Activated T-cell treated with anti-CD3 and anti-CD28 coated beads for 48 hours (primary cell): ENCODE results near the gene HOXA4.
A peak's percentile ranks its signal among the peaks of the same experiment; 100 is the strongest.

Experiments used
- DNase-seq: peaks from one replicate; pipeline ENCODE4 v3.0.0-alpha.2; 2020; ENCODE audit warnings: low read depth

Gene HOXA4

GRCh38 chr7:27158436-27159265, 28.1 kb upstream of the HOXA4 start:
- no peak for DNase-seq

GRCh38 chr7:27157702-27158431, 27.3 kb upstream of the HOXA4 start:
- no peak for DNase-seq

- DNase-seq, result no peak
These were observed 26.6 kb upstream of the HOXA4 start for GRCh38 chr7:27156916-27157701.

GRCh38 chr7:27156508-27156898, 25.9 kb upstream of the HOXA4 start, which contains the start of gene HOXA7:
Gene HOXA7, minus strand, starts transcription at chr7:27156675. Its CDS starts 130 bp downstream, at chr7:27156545.
- DNase-seq, result no peak

GRCh38 chr7:27155816-27156507, 25.4 kb upstream of the HOXA4 start:
- DNase-seq, result no peak

DNA sequence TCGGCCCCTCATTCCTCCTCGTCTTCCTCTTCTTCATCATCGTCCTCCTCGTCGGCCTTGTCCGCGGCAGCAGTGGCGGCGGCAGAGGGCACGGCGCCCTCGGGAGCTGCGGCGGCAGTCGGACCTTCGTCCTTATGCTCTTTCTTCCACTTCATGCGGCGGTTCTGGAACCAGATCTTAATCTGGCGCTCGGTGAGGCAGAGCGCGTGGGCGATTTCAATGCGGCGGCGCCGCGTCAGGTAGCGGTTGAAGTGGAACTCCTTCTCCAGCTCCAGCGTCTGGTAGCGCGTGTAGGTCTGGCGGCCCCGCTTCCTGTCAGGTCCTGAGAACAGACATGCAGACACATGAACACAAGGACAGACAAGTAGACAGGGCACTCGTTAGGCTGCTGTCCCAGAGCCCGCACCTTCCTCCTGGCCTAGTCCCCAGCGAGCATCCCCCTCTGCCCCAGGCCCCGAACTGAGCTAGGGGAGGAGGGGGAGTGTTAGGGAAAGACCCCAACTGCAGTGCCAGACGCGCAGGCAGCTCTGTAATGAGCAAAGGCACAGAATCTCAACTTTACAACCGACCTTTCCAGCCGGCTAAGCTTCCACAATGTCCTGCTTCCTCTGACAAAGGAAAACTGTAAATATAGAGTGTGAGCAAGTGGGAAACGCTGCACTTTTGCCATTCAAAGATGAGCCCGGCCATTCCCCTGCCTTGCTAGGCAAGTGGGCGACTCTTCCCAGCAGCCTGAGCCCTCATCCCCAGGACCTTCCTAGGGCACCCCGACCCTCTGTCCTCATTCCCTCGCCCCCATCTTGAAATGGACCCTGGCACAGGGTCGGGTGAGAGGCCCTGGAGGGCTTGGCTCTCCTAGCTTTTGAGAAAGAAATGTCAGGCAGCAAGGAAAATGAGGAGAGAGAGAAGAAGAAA, 24.6 kb upstream of the HOXA4 start:
- no peak for DNase-seq

DNA sequence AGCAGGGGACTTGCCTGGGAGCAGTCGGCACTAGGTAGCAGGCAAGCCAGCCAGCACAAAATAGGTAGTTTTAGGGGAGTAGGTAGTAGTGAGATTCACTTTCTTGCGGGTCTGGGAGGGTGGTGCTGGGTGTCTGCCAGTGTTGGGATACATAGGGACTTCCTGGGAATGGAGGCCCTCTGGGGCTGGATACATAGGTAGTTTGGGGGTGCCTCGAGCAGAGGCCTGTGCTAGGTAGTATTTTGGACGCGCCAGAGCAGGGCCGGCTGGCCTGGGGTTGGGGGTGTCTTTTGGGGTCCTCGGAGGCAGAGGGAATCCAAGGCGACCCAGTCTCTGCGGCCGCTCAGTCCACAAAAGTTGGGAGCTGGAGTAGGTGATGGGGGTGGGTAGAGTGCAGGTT, 23.8 kb upstream of the HOXA4 start:
- no peak for DNase-seq

- no peak for DNase-seq
These were observed 23.0 kb upstream of the HOXA4 start for GRCh38 chr7:27153526-27153925.

GRCh38 chr7:27152816-27153442, 22.4 kb upstream of the HOXA4 start:
- no peak for DNase-seq

GRCh38 chr7:27151931-27152815, 21.6 kb upstream of the HOXA4 start, which contains the start of gene HOXA3:
Gene HOXA3, minus strand, starts transcription at chr7:27152583. Its CDS starts 41,943 bp downstream, at chr7:27110640.
- DNase-seq, result no peak

DNA sequence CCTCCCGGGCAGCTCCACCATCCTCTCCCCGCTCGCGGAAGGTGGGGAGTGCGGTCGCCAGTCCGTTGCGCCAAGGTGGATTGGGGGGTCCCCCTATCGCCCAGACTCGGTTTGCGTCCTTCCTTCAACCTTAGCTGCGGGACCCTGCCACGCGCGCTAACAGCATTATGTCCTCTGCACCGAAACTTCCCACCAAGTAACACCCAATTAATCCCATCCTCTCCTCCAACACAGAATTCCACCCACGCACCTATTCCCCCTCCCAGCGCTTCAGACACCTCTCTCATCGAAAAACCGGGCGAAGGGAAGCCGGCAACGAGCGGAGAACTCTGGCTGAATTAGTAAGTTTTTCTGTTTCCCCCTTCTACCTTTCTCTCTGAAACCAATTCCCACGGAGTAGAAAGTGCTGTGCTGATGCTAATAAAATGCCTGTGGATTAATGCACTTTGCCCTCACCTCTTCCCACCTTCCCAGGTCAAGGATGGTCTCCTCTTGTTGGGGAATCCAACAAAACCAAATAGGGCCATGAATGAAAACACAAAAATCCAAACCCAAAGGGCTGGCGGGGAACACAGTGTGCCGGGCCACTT, 20.9 kb upstream of the HOXA4 start:
- DNase-seq, result no peak

DNA sequence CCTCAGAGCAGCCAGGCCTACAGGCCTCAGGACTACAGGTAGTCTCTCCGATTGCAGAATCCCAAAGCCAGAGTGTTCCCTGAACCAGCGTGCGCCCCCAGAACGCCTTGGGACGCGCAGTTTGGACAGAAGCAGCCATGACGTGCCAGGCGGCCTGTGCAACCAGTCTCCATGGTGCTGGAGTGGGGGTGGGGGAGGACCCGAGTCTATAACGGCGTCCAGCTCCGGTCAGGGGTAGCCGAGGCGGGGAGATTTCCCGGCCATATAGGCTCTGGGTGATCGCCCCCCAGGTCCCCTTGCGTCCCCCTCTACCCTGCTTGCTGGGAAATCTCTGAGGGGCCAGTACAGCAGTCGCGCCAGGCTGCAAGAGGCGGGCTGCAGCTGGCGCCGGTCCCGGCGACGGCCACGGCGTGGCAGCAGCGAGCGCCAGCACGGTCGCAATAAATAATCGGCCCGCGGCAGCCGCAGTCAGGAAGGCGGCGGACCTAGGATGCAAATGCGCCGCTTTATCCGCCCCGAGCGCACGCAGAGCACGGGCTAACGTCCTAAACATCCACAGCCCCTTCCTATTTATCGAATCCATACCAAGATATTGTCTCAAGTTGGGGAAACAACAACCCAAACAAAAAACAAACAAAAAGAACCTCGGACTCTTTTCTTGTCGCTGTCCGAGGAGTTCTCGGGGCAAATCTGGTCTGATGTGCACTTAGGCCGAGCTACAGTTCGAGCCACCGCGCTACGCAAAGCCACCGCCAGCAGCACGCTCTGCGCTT, 20.2 kb upstream of the HOXA4 start:
- peak; percentile 69 for DNase-seq

- DNase-seq, result no peak
These were observed 19.4 kb upstream of the HOXA4 start for GRCh38 chr7:27149842-27150567.

DNA sequence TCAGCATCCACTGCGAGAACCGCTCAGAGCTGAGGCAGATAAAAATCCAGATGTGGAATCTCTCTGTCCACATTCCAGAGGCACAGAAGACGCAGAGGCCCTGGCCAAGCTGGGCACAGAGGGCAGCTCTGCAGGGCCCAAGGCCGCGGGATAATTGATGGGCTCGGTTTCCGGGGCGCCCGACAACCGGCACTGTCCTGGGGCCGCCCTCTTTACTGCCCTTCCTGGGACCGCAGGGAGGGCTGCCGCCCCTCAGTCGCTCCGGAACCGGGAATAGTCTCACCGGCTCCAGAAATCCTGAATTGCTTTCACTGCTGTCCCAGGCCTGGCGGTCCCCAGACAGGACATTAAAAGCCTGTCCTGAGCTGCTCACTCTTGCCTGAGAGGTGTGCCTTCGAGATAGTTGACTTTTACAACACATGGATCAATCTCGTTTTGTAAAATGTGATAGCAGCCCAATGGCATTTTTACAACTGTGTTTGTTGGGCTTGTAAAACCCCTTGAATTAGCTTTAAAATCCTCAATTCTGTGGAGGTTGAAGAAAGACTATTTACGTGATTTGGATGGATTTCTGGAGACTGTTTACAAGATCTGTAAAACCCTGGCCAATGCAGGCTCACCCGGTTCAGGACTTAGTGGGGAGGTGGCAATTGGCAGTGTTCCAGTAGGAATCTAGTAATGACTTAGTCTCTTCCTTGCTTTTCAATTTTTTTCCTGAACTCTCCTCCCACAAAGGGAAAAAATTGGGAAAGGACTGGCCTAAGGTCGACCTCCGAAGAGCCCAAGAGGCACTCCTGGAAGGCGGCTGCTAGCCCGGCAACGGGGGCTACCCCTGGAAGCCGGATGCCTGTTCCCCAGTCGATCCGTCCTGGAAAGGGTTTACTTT, 18.4 kb upstream of the HOXA4 start:
- DNase-seq, result no peak

- no peak for DNase-seq
These were observed 17.6 kb upstream of the HOXA4 start for GRCh38 chr7:27148031-27148755.
